GM18951 (cell line): ENCODE data around the gene UBL7.
A peak's percentile ranks its signal among the peaks of the same experiment; 100 is the strongest.

ENCODE experiments used
- POLR2A ChIP-seq: IDR thresholded peaks from 4 replicates; pipeline ENCODE4 v1.6.1; 2011; ENCODE audit warnings: mild to moderate bottlenecking; ENCODE audit not compliant: insufficient read length, insufficient read depth; ENCODE audit errors: extremely low read depth
- in situ Hi-C: fragments of 300-500 bp; cut with MboI; formaldehyde crosslinking; loops from one replicate; pipeline ENCODE4 v1.12.0; 2022; ENCODE audit warnings: low sequenced_read_pairs, mixed read lengths, inconsistent platforms; ENCODE audit not compliant: unreplicated experiment

Gene UBL7

DNA sequence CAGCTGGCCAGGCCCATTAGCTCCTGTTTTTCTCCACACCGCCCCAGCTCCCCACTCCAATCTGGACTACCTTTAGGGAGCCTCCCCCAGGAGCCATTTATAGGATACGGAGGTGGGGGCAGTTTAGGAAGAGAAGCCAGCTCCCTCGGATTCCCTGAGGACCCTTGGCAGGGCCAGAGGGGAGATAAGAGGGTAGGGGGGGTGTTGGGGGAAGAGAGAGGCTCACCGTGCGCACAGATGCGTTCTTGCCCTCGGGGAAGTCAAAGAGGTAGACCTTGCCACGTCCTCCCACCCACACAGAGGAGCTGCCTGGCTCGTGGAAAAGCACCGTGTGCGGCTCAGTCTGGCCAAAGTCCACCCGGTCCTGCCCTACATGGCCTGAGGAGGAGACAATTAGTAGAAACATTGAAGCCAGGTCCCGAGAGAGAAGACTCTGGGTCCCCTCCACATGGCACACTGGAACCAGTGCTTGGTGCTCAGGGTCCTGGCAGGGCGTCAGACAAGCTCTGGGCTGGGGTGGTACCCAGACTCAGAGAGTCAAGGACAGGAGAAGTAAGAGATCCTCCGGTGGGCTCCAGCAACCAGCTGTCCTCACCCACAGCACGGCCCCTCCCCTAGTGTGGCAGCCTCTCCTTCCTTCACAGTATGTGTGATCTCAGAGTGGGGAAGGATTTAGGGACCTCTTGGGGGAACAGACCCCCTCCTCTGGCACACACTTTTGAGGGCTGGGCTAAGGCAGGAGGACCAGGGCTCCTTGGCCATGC lies 42.2 kb downstream of the UBL7 start:
- peak; percentile 23 for TF ChIP-seq POLR2A
- in situ Hi-C loops: no loop called here

DNA sequence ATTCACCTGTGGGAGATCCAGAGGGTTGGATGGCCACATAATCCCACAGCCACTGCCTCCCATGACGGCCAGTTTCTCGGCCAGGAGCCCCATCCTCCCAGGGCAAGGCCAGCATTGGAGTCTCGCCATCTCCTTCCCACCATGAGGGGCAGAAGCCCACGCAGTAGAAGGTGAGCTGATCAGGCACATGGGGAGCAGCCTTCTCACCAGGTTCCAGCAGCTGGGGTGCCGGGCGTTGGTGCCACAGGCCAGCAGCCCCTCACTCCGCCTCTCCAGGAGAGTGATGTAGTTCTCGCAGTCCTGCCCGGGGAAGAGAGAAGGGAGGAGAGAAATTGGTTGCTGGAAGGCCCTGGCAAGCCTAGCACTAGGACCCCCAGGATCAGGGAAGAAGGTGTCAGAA lies 43.3 kb downstream of the UBL7 start:
- TF ChIP-seq POLR2A: peak; percentile 36
- in situ Hi-C loops: no loop called here

DNA sequence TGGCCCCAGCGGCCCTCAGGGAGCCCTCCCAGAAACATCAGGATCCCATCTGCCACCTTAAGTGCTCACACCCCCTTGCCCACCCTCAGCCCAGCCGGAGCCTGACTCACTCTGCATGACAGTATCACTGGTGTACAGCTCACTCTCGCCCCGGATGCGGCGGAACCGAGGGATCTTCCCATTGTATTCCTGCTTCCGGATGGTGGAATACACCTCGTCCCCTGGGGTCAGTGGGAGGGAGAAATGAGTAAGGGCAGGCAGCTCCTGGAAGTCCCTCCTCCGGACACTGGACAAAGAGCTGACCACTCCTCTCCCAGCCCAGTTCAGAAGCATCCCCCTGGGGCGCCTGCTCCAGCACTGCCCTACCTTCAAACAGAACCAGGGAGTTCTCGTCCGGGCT lies 43.7 kb downstream of the UBL7 start:
- in situ Hi-C loops: no loop called here
- TF ChIP-seq POLR2A: no peak

DNA sequence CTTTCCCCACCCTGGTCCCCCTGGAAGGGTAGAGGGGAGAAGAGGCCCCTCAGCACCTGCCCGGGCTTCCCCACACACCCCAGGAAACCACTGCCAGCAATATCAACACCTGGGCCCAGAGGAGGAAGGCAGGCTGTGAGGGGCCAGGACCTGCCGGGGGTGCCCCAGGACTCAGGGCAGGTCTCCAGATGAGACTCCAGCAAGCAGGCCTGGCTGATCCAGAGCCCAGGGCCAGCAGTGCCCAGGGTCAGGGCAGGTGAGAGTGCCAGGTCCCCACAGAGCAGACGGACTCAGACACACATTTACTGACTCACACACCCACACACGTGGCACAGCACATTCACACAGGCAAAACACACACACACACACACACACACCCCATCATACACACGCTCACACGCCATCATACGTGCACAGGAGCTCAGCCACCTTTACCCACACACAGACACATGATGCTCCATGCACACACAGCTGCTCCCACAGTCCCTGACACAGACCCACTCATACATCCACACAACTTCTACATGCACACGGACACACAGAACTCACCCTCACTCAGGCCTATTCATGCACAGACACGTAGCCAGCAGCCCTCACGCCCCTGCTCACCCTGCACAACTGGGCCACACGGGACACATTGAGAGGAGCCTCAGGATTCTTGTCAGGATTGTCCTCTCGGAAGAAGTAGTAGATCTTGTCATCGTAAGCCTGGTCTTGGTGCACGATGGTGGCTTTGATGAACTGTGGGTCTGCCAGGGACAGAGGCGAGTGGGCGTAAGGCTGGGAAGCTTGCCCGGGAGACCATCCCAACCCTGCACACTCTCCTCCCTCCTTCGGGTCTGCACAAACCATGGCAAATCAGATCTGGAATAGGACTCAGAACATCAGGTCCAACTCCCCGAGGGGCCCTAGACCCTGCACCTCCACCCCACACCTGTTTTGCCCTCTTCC lies 44.7 kb downstream of the UBL7 start:
- TF ChIP-seq POLR2A: no peak
- in situ Hi-C loops: no loop called here

DNA sequence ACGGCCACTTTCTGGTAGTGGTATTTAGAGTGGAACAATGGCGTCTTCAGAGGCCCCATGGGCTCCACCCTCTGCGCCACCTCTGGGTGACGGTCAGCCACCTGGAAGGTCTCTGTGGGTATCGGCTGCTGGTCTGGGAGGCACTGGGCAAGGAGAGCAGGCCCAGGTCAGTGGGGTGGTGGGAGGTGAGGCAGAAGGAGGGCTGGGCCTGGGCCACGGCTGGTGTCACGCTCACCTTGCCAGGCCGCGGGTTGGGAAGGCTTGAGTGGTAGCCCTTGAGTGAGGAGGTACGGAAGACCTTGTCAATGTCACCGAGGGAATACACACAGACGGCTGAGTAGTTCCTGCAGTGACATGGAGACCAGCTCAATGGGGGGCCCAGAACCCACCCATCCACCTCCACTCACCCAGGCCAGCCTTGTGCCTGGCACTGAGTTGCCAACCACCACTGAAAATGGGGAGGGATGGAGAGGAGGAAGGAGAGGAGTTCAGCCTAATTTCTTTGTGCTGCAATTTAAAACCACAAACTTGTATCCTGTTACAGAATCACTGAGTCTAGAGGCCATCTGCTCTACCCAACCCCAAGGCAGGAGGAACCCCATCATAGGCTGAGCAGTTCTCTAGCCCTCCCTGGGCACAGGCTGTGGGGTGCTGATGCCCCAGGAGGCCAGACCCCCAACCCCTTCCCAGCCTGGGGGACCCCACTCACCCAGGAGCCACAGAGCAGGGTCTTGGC lies 46.2 kb downstream of the UBL7 start:
- in situ Hi-C loops: no loop called here
- TF ChIP-seq POLR2A: no peak

DNA sequence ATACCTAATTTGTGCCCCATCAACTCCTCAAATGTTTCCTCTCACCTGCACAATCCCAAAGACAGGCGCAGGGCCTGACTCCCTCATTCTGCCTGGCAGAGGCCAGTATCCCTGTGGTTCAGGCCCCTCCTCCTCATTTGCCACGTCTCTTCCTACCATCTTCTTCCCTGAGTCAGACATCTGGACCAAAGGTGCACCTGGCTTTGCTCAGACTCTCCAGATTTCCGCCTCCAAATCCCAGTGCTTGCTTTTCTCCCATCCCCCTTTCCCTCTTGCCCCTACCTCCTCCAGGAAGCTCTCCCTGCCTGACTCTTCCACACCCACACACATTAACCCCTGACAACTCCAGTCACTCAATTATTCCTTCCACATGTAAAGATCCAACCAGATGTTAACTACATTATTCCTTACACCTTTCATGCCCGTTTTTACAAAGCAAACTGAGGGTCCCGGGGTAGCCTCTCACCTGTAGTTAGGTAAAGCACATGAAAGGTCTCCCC lies 46.8 kb downstream of the UBL7 start:
- in situ Hi-C loops: no loop called here
- peak; percentile 28 for TF ChIP-seq POLR2A

DNA sequence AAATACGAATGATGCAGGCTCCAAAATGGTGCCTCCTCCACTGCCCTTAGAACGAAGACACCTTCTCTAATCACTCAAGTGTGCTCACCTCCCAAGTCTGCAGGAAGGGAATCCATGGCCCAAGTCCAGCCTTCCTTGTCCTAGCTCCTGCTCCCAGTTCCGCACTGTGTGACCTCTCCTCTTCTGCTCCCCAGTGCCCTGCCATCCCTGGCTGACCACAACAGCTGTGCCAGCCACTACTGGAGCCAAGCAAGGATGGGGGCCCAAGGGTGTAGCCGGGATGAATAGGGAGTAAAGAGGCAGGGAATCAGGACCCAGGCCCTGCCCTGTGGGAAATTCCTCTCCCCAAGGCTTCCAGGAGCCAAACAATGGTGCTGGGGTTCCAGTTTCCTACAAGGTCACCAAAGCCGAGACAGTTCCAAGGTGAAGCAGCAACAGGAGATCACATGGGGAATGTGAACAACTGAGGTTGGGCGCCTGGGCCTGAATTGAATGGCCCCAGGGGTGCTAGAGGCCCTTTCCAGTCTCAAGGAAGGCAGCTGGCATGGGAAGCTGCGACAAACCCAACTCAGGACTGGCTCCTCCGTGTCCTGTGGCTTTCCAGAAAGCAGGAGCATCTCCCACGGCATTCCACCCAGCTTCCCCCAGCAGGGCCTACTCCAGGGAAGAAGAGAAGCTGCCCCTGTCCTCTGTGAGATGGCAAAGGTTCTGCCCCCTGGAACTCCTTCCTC lies 47.4 kb downstream of the UBL7 start:
- in situ Hi-C loops: no loop called here
- TF ChIP-seq POLR2A: no peak

DNA sequence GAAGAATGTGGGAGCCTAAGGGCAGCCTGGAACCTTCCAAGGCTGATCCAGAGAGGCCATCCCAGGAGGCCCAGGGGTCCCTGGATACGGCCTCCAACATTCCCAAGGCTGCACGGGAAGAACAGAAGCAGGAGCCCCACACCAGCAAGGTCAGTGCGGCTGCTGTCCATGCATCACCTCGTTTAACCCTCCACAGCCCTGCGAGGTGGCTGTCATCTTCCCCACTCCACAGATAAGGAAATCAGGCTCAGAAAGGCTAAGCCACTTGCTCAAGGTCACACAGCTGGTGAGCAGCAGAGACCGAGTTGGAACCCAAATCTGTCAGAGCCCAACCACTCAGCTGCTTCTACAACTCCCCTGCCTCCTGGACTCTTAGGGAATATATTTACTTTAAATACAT lies 48.8 kb downstream of the UBL7 start:
- in situ Hi-C loops: no loop called here

DNA sequence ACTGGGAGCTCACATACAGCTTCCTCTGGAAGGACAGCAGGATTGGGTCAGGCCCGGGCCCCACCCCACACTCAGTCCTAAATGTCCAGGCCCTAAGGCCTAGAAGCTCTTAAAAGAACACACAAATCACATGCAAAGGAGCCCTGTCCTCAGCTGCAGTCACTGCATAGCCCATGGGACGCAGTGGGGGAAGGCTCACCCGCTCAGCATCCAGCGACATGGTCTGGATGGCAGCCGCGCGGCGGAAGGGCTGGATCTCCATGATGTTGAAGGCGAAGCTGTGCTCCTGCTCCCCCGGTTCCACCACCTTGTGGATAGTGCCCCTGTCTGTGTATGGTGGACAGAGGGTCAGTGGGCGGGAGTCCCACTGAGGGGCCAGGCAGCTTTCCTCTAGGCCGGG lies 49.3 kb downstream of the UBL7 start:
- TF ChIP-seq POLR2A: no peak
- in situ Hi-C loops: no loop called here

More for the DNA sequence above, 48.8 kb downstream of the UBL7 start:
- peak; percentile 28 for TF ChIP-seq POLR2A

DNA sequence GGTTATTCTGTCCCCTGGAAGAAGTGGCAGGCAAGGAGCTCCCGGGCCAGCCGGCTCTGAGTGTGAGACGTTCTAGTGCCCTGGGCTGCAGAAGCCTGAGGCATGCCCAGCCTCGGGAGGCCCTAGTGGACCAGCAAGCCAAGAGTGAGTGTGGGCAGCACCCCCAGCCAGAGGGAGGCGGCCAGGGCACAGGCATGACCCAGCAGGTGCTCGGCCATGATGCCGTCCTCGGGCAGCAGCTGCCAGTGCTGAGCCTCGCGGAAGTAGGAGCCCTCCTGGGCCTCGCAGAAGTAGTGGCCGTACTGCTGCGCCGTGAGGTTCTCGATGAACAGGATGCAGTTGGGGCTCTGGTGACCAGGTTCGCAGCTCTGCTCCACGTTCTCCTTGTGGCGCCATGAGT lies 50.5 kb downstream of the UBL7 start:
- in situ Hi-C loops: no loop called here
- TF ChIP-seq POLR2A: no peak

DNA sequence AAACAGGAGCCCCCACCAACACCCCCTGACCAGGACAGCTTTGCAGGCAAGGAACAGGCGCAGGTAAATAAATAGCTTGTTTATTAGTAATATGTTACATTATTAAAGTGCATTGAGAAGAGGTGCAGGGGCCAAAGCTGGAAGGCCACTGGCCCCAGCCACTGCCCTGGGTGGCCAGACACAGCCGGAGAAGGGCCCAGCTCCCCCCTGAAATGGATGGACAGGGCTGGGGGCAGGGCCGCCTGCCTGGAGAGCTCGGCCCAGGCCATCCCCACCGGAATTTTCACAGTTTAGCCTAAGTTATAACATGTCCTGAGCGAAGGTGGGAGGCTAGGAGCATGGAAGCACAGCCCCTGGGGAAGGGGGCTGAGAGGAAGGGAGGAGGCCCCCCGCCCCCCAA lies 51.7 kb downstream of the UBL7 start:
- in situ Hi-C loops: no loop called here
- no peak for TF ChIP-seq POLR2A

DNA sequence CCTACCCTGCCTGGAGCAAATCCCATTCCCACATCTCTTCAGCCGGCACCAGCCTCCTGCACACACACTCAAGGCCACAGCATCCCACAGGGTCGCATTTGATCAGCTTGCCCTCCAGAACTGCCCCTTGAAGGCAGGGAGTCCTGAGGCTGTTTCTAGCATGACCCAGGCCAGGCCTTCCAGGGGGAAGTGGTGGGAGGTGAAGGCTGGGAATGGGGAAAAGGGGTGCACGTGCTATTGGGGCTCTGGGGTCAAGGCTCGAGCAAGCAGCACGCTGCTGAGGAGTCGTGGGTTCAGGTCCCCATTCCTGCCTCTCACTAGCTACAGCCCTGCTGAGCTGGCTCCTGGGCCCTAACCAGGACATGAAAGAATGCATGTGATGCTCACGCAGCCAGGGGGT lies 52.1 kb downstream of the UBL7 start:
- in situ Hi-C loops: no loop called here
- TF ChIP-seq POLR2A: no peak
